Stimulated activated CD8-positive, alpha-beta memory T cell treated with anti-CD3 and anti-CD28 coated beads, Interleukin-12 subunit alpha, Interleukin-12 subunit beta, amount 100 ng/mL, for 4 hours (primary cell): ENCODE results near the gene TTLL13.
"Not testable (repeated sequence)": the region's sequence is repeated elsewhere in the genome, so short reads cannot be mapped to it uniquely, and the experiment has no call there.

Experiments
- DNase-seq: peaks from one replicate; pipeline ENCODE4 v3.0.0-alpha.2; 2020; ENCODE audit warnings: low read depth

The TTLL13 gene

GRCh38 chr15:90281637-90282036 is 32.3 kb downstream of the TTLL13 start:
- not testable (repeated sequence) for DNase-seq

- no peak for DNase-seq
Measured at GRCh38 chr15:90286678-90287077, 37.3 kb downstream of the TTLL13 start.

- no peak for DNase-seq
Measured at GRCh38 chr15:90287101-90287500, 37.7 kb downstream of the TTLL13 start.

- no peak for DNase-seq
Measured at GRCh38 chr15:90287946-90288345, 38.6 kb downstream of the TTLL13 start.

- no peak for DNase-seq
Measured at GRCh38 chr15:90291679-90292356, 42.5 kb downstream of the TTLL13 start.

GRCh38 chr15:90293040-90293810 is 43.9 kb downstream of the TTLL13 start:
- peak; percentile 25 for DNase-seq

GRCh38 chr15:90294159-90294558 is 44.8 kb downstream of the TTLL13 start:
- DNase-seq = no peak

GRCh38 chr15:90294601-90295269 is 45.4 kb downstream of the TTLL13 start:
- DNase-seq = no peak

GRCh38 chr15:90295270-90295648 is 45.9 kb downstream of the TTLL13 start:
- no peak for DNase-seq

- not testable (repeated sequence) for DNase-seq
Measured at GRCh38 chr15:90296316-90296884, 47.0 kb downstream of the TTLL13 start.

GRCh38 chr15:90297021-90297420 is 47.7 kb downstream of the TTLL13 start:
- no peak for DNase-seq

GRCh38 chr15:90300541-90300940 is 51.2 kb downstream of the TTLL13 start:
- DNase-seq = no peak

- no peak for DNase-seq
Measured at GRCh38 chr15:90300988-90301706, 51.8 kb downstream of the TTLL13 start.

GRCh38 chr15:90301707-90302300 is 52.4 kb downstream of the TTLL13 start:
- no peak for DNase-seq

GRCh38 chr15:90305355-90305754 is 56.0 kb downstream of the TTLL13 start:
- DNase-seq = not testable (repeated sequence)

- DNase-seq = no peak
Measured at GRCh38 chr15:90305932-90306331, 56.6 kb downstream of the TTLL13 start.

- DNase-seq = no peak
Measured at GRCh38 chr15:90306560-90306959, 57.2 kb downstream of the TTLL13 start.

GRCh38 chr15:90307661-90308060 is 58.3 kb downstream of the TTLL13 start:
- no peak for DNase-seq

GRCh38 chr15:90309020-90309419 is 59.7 kb downstream of the TTLL13 start:
- no peak for DNase-seq
